PC-9 (cell line): ENCODE results near the gene AVEN. TPM values are rescaled to one million over a fixed set of nuclear protein-coding genes. Genes with fewer than 3 reads are reported as not detected.

Experiments used
- BruUV-seq: library from RNA; stranded (reverse); fragments of 400-500 nt; replicated peaks from 2 replicates; lab custom pipeline; 2021; lab: Mats Ljungman, UMichigan
- CTCF ChIA-PET: fragments of 300-600 bp; sonication (Branson Sonifier 250); formaldehyde crosslinking; loops from one replicate; lab custom pipeline; 2022; ENCODE audit warnings: antibody characterized with exemption; lab: Charles Lee
- POLR2A ChIA-PET: fragments of 300-600 bp; sonication (Branson Sonifier 250); formaldehyde crosslinking; loops from one replicate; lab custom pipeline; 2022; ENCODE audit warnings: antibody characterized with exemption; ENCODE audit not compliant: unreplicated experiment; lab: Charles Lee
- DNase-seq, 2 experiments: peaks; one replicate each; pipeline versions ENCODE4 v3.0.0 to v3.0.0-alpha.2; 2015 to 2022; ENCODE audit warnings: mixed read lengths in 1 of 2
- H2AFZ ChIP-seq: fragments of 200-600 bp; sonication (generic); 2 replicates; pipeline ENCODE4 v1.8.1; 2017; ENCODE audit warnings: antibody characterized with exemption
- H3F3A ChIP-seq: fragments of 200-600 bp; sonication (generic); 2 replicates; pipeline ENCODE4 v1.8.1; 2017; ENCODE audit warnings: antibody characterized with exemption, mild to moderate bottlenecking, low read depth; ENCODE audit not compliant: insufficient read depth
- H3K27ac ChIP-seq: fragments of 200-600 bp; sonication (generic); 2 replicates; pipeline ENCODE4 v1.6.1; 2016; ENCODE audit warnings: mixed run types
- H3K27me3 ChIP-seq: fragments of 200-600 bp; sonication (generic); 2 replicates; pipeline ENCODE4 v1.6.1; 2016; ENCODE audit warnings: low read depth, mixed run types; ENCODE audit not compliant: insufficient read depth
- H3K36me3 ChIP-seq: fragments of 200-600 bp; sonication (generic); 2 replicates; pipeline ENCODE4 v1.6.1; 2016; ENCODE audit warnings: low read depth, mixed run types
- H3K4me1 ChIP-seq: fragments of 200-600 bp; sonication (generic); replicated peaks from 2 replicates; pipeline ENCODE4 v1.6.1; 2016; ENCODE audit warnings: mixed run types; ENCODE audit not compliant: insufficient read depth
- H3K4me2 ChIP-seq: fragments of 200-600 bp; sonication (generic); 2 replicates; pipeline ENCODE4 v1.6.1; 2017; ENCODE audit warnings: mixed run types
- H3K4me3 ChIP-seq: fragments of 200-600 bp; sonication (generic); 2 replicates; pipeline ENCODE4 v1.6.1; 2016; ENCODE audit warnings: mixed run types
- H3K79me2 ChIP-seq: fragments of 200-600 bp; sonication (generic); 2 replicates; pipeline ENCODE4 v1.6.1; 2017; ENCODE audit warnings: low read depth, mixed run types
- H3K9me2 ChIP-seq: fragments of 200-600 bp; sonication (generic); 2 replicates; pipeline ENCODE4 v1.8.1; 2017; ENCODE audit warnings: mild to moderate bottlenecking; ENCODE audit not compliant: insufficient read depth
- H3K9me3 ChIP-seq: fragments of 200-600 bp; sonication (generic); 2 replicates; pipeline ENCODE4 v1.8.1; 2016; ENCODE audit warnings: low read depth; ENCODE audit not compliant: insufficient read depth
- H4K20me1 ChIP-seq: fragments of 200-600 bp; sonication (generic); 2 replicates; pipeline ENCODE4 v1.8.1; 2017; ENCODE audit not compliant: insufficient read depth
- CTCF ChIP-seq: fragments of 200-600 bp; sonication (generic); conservative IDR thresholded peaks from 2 replicates; pipeline ENCODE4 v1.6.1; 2017; ENCODE audit warnings: mixed run types, antibody characterized with exemption, mild to moderate bottlenecking, moderate library complexity
- EZH2 ChIP-seq: fragments of 200-600 bp; sonication (generic); IDR thresholded peaks from 2 replicates; pipeline ENCODE4 v1.8.0; 2017; ENCODE audit warnings: antibody characterized with exemption, low read depth
- intact Hi-C: fragments of 100-400 bp; cut with micrococcal nuclease; formaldehyde crosslinking; loops from one replicate; pipeline ENCODE4 v1.10.0; 2022; ENCODE audit not compliant: unreplicated experiment
- total RNA-seq: library from RNA; stranded (reverse); gene quantifications from 2 replicates; pipeline ENCODE4 v1.2.3, GENCODE V29; 2021

The AVEN gene
- total RNA-seq, 1 experiment from 2014 or later: 8.7 TPM

GRCh38 chr15:33980159-33980558 lies 58.8 kb downstream of the AVEN start:
- no peaks in the 10 kb centered on the region for H3K36me3 ChIP-seq
- H3K27me3 ChIP-seq: no peaks in the 10 kb centered on the region
- no peak overlapping the region for H3K4me2 ChIP-seq
- H4K20me1 ChIP-seq: no peaks in the 10 kb centered on the region
- DNase-seq: no peak
- intact Hi-C loops: no loop called here
- CTCF ChIA-PET: no interaction called here
- no peak overlapping the region for H3K4me3 ChIP-seq
- H3K27ac ChIP-seq: no peak overlapping the region
- TF ChIP-seq EZH2 (no peak), CTCF (no peak)
- no peak overlapping the region for H2AFZ ChIP-seq
- H3K9me3 ChIP-seq: no peaks in the 10 kb centered on the region
- POLR2A ChIA-PET: no interaction called here
- no peaks in the 10 kb centered on the region for H3F3A ChIP-seq
- no peaks in the 10 kb centered on the region for H3K4me1 ChIP-seq
- H3K9me2 ChIP-seq: no peaks in the 10 kb centered on the region
- no peaks in the 10 kb centered on the region for H3K79me2 ChIP-seq
- no TSS peak for BruUV-seq

GRCh38 chr15:33975022-33975565 lies 63.9 kb downstream of the AVEN start:
- Histone ChIP-seq H4K20me1 (no peaks in the 10 kb centered on the region), H3K27me3 (no peaks in the 10 kb centered on the region), H3F3A (no peaks in the 10 kb centered on the region), H3K79me2 (no peaks in the 10 kb centered on the region), H3K9me3 (no peaks in the 10 kb centered on the region), H3K4me1 (no peaks in the 10 kb centered on the region), H3K4me3 (no peak overlapping the region), H3K9me2 (no peaks in the 10 kb centered on the region), H3K36me3 (no peaks in the 10 kb centered on the region), H2AFZ (no peak overlapping the region), H3K4me2 (no peak overlapping the region), H3K27ac (no peak overlapping the region)
- no TSS peak for BruUV-seq
- intact Hi-C loops: no loop called here
- CTCF ChIA-PET: no interaction called here
- DNase-seq: no peak
- TF ChIP-seq EZH2: no peak
- TF ChIP-seq CTCF: no peak
- POLR2A ChIA-PET: no interaction called here

- CTCF ChIA-PET: no interaction called here
- H3K9me2 ChIP-seq: no peaks in the 10 kb centered on the region
Measured at GRCh38 chr15:33971811-33972210, 67.2 kb downstream of the AVEN start.

More at GRCh38 chr15:33971811-33972210, 67.2 kb downstream of the AVEN start:
- no peak for DNase-seq
- Histone ChIP-seq H3K4me2 (no peak overlapping the region), H3K27me3 (no peaks in the 10 kb centered on the region), H3K79me2 (no peaks in the 10 kb centered on the region), H3F3A (no peaks in the 10 kb centered on the region), H4K20me1 (no peaks in the 10 kb centered on the region), H3K4me1 (no peaks in the 10 kb centered on the region), H2AFZ (no peak overlapping the region), H3K4me3 (no peak overlapping the region), H3K27ac (no peak overlapping the region), H3K9me3 (no peaks in the 10 kb centered on the region), H3K36me3 (no peaks in the 10 kb centered on the region)
- intact Hi-C loops: no loop called here
- POLR2A ChIA-PET: no interaction called here
- no peak for TF ChIP-seq CTCF
- no peak for TF ChIP-seq EZH2
- no TSS peak for BruUV-seq
